ENCODE measurements around the gene CYGB.

The CYGB gene

DNA sequence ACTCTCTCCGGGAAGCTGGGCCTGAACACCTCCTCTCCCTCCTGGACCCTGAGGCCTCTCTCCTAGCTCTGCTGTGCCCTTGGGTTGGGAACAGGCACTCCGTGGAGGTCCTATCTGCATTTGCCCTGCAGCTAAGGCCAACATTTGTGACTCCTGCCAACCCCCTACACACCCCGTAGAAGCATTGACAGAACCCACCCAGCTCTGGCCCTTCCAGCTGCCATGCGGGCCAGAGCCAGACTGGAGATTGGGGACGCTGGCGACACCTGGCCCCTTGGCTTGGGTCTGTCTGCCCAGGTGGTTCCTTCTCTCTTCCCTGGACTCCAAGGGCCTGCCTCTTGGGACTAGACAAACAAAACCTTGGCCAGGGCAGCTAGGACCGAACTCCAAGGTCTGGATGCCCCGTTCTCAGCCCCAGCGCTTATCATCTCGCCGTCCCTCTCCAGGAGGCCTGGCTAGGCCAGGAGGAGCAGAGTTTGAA is 35.6 kb downstream of the CYGB start:
- DNase-seq (ENCODE audit: low read depth in 1 of 2, low spot score in 1 of 2), result no peak

DNA sequence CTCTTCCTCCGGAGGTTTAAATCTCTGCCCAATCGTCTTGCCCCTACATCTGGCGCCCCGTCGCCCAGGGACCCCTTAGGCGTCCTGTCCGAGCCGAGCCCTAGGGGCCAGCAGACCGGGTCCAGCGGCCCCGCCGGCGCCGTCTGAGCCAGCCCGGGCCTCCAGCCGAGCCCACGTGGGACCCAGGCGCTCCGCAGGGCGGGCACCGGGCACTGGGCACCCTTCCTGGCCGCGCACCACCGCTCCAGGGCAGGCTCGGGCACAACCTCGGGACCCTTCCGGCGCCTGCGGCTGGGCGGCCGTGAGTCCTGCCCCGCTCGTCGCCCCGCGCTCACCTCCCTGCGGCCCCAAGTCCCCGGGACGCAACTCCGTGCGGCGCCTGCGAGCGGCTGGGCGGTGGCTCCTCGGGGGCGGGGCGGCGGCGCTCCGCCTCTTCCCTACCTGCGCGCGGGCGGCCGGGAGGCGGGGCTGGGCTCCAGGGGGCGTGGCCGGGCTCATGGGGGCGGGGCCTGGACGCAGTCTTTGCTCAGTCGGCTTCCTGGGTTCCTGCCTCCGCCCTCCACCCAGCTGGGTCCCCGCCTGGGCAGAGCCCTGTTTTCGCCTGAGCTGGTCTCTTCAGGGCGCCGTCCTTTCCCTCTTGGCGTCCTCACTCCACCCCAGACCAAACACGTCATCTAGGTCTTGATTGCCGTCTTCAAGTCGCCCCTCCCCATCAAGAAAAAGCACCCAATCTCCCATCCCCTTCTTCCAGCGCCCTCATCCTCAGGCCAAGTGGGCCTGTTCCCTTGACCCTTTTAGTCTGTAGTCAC is 36.3 kb downstream of the CYGB start, which contains the start of gene RHBDF2:
RHBDF2 (minus strand) TSS at position 406 of the 809 bp plus-strand sequence. CDS start 19,899 bp downstream, outside the sequence.
- peak; percentile 90 to 98 for DNase-seq (ENCODE audit: low read depth in 1 of 2, low spot score in 1 of 2)

DNA sequence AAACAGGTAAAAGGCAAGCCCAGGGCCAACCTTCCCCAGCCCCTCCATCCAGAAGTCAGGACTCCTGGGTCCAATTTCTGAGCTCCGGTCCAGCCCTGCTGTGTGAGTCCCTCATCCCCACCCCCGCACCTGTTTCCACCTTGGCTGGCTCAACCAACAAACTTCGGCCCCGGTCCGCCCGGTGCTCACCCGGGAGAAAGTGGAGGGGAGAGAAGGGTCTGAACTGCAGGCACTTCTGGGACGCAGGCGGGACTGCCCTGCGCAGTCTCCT is 36.8 kb downstream of the CYGB start:
- DNase-seq (ENCODE audit: low read depth in 1 of 2, low spot score in 1 of 2), result no peak

DNA sequence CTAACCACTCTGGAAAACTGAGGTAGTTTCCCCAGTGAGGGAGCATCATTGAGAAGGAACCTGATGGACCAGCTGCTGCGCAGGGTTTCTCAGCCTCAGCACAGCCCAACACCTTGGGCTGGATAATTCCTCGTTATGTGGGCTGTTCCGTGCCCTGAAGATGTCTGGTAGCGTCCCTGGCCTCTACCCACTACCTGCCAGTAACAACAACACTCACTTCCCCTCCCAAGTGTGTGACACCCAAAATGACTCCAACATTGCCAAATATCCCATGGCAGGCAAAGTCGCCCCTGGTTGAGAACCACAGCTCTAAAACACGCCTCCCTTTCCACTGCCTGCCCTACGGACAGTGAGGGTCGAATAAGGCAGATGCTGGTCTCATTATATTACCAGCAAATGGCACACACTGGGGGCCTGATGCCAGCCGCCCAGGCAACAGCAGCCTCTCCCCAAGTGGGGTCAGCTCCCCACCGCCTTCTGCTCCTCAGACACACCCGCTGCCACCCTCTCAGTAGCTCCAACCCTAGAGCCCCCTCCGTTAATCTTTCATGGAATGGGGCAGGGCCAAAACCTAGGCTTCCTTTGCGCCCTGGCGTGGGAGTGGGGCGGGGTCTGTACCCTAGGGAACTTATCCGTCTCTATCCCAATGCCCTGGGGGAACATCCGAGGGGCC is 37.3 kb downstream of the CYGB start:
- no peak for DNase-seq (ENCODE audit: low read depth in 1 of 2, low spot score in 1 of 2)

DNA sequence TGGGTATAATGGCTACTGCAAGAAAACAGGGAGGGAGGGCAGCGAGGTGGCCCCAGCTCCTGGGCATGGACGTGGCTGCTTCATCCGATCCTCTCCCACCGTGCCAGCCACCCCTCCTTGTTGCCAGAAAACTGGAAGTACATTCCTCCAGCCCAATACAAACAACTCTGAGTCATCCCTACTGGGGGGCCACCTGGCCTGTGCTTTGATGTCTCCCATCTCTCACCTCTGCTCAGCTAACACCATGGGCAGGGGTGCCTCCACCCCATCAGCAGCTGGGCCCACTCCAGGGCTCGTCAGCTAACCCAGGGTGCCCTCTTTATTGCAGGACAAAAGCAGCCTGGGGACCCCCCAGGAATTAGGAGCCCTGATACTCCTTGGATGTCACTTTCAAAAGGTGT is 38.2 kb downstream of the CYGB start:
- DNase-seq (ENCODE audit: low read depth in 1 of 2, low spot score in 1 of 2), result no peak

DNA sequence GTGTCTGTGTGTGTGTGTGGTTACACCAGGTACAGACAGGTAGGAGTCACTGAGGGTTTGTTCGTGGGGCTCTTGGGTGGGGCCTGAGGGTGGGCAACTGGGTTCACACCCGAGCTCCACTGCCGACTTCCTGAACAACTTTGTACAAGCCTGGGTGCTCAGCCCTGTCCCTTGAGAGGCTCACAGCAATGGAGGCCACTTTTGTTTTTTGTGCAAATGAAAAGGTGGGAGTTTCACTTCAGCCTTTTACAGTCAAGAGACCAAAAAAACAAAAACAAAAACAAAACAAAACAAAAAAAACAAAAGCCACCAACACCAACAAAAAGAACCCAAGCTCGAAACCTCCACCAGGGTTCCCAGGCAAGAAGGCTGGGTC is 38.6 kb downstream of the CYGB start:
- DNase-seq (ENCODE audit: low read depth in 1 of 2, low spot score in 1 of 2), result no peak

DNA sequence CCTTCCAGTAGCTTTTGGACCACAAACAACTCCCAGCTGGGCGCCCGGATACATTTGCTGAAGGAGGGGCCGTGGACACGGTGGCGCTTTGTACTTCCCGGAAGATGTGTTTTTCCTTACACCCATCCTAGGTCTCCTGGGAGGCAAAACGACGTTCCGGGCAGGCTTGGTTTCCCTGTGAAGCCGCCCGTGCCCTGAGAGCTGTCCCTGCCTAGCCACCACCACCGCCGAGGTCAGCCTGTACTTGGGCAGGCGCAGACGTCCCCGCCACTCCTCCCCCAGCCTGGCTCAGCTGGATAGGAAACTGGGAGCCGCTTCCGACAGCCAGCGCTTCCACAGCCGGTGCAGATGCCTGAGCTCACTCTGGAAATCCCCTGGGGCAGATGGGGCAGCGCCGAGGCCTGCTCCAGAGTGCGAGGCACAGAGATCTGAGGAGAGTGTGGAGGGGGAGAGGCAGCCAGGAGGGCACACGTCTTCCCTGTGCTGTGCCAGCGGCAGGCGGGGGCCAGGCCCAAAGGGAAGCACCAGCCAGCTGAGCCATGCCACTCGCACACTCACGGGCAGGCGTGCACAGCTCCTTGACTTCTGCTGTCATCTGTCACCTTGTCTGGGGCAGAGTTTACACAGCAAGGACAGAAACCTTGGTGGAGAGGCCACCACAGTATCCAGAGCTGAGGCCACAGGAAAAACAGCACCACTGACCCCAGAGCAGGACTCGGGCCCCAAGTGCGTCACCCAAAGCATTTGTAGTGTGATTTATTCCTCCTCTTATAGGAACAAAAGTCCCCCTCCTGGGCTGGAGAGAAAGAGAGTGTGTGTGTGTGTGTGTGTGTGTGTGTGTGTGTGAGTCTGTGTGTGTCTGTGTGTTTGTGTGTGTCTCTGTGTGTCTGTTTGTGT is 39.3 kb downstream of the CYGB start:
- no peak for DNase-seq (ENCODE audit: low read depth in 1 of 2, low spot score in 1 of 2)

DNA sequence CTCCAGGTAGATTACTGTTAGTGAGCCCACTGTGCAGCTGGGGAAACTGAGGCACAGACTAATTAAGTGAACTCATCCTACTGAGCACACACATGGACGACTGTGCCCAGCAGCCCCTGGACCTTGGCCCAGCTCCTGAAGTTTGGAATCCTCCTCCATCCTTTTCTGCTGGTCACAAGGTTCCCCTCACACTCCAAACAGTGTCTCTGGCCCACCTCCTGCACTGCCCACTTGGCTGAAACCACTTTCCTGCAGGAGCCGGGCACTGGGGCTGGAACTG is 39.9 kb downstream of the CYGB start:
- DNase-seq (ENCODE audit: low read depth in 1 of 2, low spot score in 1 of 2), result no peak

DNA sequence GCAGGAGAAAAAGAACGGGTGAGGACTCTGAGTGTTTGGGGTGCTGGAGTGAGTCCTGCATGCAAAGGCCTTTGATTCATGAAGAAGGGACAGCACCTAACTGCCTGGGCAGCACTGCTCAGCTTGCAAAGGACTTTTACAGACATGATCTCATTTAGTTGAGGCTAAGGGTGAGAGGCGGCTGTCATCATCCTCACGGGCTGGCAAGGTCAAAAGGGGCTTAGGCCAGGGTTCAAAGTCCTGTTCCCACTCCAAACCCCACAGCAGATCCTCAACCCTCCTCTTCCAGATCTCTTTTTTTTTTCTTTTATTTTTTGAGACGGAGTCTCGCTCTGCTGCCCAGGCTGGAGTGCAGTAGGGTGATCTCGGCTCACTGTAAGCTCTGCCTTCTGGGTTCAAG is 41.0 kb downstream of the CYGB start:
- no peak for DNase-seq (ENCODE audit: low read depth in 1 of 2, low spot score in 1 of 2)

DNA sequence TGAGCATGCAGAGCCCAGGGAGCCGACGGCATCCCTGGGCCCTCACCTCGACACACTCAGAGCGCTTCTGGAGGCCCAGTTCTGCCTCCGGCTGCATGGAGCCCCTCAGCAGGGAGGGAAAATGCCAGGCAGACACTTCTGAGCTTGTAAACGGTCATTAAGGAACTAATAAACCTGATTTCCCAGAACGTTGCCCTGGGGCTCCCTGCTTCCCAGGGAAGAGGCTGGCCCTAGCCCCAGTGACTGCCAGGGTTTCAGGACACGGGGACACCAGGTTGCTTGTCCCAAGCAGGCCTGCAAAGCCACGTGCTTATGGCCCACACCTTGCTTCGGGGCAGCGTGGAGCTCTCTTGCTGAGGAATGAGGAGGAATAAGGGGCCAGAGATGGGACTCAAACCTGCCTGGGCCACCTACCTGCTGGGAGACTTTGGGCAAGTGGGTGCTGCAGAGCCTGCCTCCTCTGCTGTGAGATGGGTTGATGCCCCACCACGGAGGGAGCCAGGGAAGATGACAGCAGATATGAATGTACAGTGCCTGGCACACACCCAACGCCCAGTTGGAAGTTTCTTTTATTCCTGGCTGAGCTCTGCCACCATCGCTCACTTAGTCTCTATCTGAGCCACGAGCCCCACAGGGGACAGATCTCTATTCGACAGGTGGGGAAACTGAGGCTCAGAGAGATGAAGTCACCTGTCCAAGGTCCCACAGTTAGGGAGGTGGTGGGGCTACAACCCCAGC is 41.7 kb downstream of the CYGB start:
- DNase-seq (ENCODE audit: low read depth in 1 of 2, low spot score in 1 of 2), result no peak

DNA sequence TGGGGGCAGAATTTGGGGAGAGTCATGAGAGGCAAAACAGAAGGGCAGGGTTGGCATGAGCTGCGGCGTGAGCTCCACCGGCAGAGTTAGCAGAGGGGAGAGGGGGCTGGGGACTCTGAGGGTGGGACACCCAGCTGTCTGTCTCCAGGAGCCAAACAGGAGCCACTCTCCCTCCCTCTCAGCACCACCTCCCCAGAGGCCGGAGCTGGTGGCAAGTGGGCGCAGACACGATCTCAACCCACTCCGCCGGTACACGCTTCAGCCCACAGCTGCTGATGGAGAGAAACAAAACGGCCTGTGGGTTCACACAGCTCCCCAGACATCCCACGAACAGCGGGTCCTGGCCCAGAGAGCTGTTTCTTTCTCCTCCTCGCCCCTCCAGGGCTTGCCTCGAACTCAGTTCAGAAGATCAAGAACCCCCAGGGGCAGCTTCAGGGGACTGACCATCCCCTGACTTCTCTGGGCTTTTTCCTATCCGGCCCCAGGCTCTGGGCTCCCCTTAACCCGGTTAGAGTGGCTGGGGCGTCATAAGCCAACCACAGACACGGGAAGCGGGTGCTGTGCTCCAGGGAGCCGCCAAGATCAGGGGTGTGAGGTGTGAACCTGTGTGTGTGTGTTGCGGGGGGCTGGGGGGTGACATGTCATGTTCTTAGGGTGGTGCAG is 43.9 kb downstream of the CYGB start:
- DNase-seq (ENCODE audit: low read depth in 1 of 2, low spot score in 1 of 2), result no peak

DNA sequence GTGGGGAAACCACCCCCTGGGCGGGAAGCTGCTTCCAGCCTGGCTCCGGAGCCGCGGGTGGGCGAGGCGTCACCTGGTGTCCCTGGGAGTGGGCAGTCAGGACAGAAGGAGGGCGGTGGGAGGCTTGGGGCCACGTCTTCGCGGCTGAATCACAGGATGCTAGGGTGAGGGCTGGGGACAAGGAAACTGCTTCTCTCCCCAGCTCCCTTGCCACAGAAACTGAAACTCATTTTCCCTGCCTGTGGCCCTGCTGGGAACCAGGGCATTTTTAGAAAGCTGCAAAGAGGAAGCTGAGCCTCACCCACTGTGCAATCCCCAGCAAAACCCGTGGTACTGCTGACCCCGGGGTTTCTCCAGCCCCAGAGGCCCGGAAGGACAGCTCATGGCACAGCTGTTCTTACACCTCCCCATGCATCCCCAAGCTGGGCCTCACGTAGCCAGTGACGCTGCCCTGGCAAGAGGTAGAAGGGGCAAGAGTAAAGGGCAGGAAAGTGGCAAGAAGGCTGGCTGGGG is 44.5 kb downstream of the CYGB start:
- DNase-seq (ENCODE audit: low read depth in 1 of 2, low spot score in 1 of 2), result no peak

DNA sequence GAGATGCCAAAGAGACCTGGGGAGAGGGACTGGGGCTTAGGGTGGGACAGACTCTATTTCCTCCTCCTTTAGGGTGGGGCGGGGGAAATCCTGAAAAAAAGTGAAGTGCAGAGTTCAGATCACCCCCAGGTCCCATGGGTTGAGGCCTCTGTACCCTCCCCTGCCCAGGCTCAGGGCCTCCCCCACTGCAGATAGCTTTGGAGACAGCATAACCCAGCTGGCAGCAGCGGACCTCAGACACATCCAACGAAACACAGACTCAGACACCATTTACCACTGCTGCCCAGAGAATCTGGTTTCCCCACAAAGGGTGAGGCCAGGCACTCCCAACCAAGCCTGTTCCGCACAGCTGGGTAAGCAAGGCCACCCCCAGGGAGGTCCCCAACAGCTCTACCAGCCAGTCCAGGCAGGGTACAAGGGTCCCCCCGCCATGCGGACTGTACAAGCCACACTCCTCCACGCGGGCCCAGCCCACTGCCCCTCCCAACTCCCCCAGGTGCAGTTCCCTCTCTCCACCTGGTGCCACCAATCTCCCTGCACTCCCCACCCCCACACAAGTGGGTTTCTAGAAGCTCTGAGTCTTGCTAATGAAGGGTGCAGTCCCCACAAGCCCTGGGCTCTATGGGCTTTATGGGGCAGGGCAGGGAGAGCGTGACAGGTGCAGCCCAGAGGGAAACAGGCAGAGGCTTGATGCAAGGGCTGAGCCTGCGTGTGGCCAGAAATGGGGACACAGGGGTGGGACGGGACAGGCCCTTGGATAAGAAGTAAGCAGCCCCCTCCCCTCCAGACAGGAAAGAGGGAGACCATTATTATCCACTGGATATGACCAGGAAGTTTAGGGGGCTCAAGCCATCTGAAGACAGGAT is 45.2 kb downstream of the CYGB start:
- no peak for DNase-seq (ENCODE audit: low read depth in 1 of 2, low spot score in 1 of 2)

DNA sequence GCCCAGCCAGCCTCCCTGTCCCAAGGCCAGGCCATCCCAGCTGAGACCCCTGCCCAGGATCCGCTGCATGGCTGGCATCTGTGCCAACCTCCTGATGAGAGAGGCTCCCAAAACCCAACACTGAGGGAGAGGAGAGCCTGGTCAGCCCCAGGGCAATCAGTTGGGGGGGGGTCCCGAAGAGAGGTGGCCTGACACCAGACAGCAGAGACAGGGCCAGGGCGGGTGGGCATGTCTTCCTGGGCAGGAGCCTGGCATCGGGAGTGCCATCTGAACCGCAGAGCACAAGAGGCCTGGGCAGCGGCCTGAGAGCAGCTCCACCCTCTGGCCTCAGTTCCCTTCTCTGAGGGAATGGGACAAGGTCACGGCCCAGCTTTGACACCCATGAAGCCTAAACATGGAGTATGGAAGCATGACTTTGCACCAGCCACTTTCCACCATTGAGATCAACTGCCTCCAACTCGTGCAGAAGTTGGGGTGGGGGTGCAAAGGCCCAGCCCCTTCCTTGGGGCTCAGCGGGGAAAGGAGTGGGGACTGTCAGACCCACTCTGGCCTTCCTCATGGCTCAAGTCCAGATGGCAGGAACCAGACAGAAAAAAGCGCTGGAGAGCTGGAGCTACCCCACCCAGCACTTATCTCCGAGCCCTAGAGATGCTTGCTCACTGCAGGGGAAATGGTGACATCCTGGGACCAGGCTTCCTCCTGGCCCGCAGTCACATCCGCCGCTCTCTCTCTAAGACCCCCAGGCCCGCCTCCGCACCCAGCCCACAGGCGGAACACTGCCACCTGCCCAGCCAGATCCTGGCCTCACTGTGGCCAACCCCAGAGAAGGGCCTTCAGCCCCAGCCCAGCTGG is 46.0 kb downstream of the CYGB start:
- DNase-seq (ENCODE audit: low read depth in 1 of 2, low spot score in 1 of 2), result no peak

DNA sequence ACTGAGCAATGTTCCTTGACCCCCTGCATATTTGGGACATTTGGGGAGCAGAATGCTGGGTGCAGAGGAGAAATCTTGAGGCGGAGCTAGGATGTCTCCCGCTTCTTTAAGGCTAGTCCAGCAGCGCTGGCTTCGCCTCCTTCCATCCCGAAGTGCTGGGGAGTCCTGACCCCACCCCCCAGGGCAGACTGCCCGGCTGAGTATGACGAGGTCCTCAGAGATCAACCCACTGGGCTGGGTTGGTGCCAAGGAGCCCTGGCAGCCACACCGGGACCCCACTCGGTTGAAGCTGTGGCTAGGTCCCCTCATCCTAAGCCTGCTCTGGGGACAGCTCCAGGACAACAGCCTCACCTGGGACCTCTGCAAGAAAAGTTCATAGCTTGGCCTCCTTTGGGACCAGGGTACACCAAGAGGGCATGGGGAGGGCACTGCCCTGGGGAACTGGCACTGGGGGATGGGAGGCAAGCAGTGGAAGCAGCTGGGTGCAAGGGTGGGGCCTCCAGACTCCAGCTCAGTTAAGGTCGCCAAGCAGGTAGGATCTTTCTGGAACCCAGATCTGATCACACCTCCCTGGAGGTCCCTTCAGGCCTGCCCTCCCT is 47.3 kb downstream of the CYGB start:
- no peak for DNase-seq (ENCODE audit: low read depth in 1 of 2, low spot score in 1 of 2)

DNA sequence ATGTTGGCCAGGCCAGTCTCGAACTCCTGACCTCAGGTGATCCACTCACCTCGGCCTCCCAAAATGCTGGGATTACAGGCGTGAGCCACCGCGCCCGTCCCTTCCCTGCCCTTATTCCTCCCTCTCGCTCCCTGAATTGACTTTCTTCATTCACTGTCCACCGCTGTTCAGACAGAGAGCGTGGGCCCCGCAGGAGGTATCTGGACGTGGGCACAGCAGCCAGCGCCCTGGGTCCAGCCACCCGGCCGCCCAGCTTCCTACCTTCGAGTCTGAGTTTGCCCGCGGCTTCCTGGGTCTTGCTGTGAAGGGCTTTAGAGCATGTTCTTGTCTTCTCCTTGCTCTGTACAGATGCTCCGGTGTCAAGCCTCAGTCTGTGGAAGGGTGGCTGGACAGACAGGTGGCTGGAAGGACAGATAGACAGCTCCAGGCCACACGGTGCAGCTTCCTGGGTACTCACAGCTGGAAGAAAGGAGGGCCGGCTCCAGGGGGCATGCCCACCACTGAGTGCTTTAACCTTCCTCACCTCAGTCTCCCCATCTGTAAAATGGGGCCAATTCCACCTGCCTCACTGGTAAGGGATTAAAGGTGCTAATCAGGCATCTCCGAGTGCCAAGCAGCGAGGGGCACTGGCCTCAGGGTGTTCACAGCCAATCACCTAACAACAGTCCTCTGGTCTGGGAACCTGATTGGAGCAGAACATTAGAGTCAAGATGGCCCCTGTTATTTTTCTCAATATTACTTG is 49.9 kb downstream of the CYGB start:
- DNase-seq (ENCODE audit: low read depth in 1 of 2, low spot score in 1 of 2), result no peak

DNA sequence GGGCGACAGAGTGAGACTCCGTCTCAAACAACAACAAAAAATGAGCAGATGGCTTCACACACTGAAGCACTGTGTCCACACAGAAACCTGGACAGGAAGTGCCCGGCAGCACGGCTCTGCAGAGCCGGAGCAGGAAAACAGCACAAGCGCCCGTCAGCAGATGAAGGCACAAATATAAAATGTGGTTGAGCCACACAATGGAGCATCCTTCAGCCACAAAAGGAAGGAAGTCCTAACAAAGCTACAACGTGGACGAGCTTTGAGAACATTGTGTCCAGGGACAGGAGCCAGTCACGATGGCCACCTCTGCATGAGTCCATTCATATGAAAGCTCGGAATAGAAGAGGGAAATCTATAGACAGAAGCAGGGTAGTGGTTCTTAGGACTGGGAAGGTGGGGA is 51.9 kb downstream of the CYGB start:
- no peak for DNase-seq (ENCODE audit: low read depth in 1 of 2, low spot score in 1 of 2)
